HG03159 (cell line): ENCODE data around the gene HERC2.
"Not testable (repeated sequence)": the region's sequence is repeated elsewhere in the genome, so short reads cannot be mapped to it uniquely, and the experiment has no call there.

Experiments
- ATAC-seq: cut with Tn5 transposase; IDR thresholded peaks from one replicate; pipeline ENCODE4 v1.9.1; 2021; ENCODE audit warnings: mild to moderate bottlenecking, moderate library complexity; ENCODE audit not compliant: unreplicated experiment

HERC2 gene

GRCh38 chr15:28322129-28322588, at the start of gene HERC2:
TSS of gene HERC2 (minus strand) at chr15:28322179. CDS start at chr15:28321433, 746 bp downstream.
- ATAC-seq = not testable (repeated sequence)

DNA sequence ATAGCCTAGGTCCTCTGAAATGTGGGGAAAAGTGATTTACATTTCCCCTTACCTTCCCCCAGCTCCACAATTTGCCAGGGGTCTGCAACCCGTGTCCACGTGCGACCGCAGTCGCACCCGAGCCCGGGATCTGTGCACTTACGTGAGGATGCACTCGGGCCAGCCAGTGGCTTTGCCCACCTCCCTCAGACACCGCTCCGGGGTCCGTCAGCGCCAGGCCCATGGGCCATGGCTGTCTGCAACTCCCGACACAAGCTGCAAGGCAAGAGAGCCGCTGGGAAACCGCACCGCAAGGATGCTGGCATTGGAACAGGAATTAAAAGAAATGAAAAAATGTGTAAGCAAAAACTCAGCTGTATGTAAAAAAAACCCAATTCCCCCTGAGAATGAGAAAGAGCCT, 43.5 kb upstream of the HERC2 start:
- ATAC-seq = not testable (repeated sequence)

GRCh38 chr15:28357984-28358383, 36.0 kb upstream of the HERC2 start, which contains the start of gene GOLGA6L24:
TSS of gene GOLGA6L24 (minus strand) at chr15:28358084. CDS start at chr15:28358023, 61 bp downstream.
- not testable (repeated sequence) for ATAC-seq

DNA sequence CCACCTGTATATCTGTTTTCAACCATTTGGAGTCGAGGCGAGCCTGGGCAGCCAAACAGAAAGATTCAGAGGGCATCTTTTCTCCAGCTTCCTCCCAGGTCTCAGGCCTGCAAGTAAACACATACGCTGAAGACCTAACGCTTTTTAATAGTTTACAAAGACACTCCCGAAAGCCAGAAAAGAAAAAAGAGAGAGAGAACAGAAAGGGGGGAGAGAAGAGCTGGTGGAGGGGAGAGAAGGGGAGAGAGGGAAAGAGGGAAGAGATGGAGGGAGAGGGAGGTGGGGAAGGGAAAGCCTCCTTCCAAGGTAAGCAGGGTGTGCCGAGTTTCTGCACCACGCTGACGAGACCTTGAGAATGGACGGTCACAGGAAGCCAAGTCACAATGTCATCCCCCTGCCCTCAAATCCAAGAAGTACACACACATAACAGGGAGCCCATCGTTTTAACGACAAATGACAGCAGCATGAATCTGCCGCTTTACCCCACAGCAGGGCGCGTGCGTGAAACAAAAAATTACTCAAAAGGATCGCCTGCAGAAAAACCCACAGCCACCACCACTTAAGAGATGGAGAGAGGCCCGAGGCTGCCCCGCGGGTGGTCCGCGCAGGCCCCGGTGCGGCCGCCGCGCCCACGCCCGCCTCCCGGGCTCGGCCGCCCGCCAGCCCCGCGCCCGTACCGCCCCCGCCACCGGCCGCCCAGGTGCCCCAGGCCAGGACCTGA, 461 bp downstream of the HERC2 start:
- ATAC-seq = not testable (repeated sequence)

- ATAC-seq = not testable (repeated sequence)
Observed at GRCh38 chr15:28319725-28320124, 2.3 kb downstream of the HERC2 start.

- not testable (repeated sequence) for ATAC-seq
Observed at GRCh38 chr15:28318828-28319227, 3.2 kb downstream of the HERC2 start.

- ATAC-seq = not testable (repeated sequence)
Observed at GRCh38 chr15:28318122-28318521, 3.9 kb downstream of the HERC2 start.

DNA sequence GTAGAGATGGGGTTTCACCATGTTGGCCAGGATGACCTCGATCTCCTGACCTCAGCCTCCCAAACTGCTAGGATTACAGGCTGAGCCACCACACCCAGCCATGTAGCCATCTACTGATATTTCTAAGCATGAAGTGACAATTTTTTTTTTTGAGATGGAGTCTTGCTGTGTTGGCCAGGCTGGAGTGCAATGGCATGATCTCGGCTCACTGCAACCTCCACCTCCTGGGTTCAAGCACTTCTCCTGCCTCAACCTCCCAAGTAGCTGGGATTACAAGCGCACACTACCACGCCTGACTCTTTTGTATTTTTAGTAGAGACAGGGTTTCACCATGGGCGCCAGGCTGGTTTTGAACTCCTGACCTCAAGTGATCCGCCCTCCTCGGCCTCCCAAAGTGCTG, 5.0 kb downstream of the HERC2 start:
- not testable (repeated sequence) for ATAC-seq

DNA sequence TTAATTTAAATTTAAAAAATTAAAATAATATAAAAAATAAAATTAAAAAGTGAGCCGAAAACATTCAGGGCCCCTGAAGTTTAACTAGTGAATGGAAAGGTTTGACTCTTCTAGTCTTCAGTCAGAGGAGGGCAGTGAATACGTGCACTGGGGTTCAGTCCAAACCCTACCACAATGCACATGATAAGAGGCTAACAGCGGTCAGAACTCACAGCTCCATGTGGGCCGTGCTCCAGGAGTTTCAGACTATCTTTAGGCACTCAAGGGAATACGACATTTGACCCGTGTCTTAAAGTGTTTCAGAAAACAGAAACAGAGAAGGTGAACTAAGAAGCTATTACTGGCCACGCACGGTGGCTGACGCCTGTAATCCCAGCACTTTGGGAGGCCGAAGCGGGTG, 11.5 kb downstream of the HERC2 start:
- not testable (repeated sequence) for ATAC-seq

DNA sequence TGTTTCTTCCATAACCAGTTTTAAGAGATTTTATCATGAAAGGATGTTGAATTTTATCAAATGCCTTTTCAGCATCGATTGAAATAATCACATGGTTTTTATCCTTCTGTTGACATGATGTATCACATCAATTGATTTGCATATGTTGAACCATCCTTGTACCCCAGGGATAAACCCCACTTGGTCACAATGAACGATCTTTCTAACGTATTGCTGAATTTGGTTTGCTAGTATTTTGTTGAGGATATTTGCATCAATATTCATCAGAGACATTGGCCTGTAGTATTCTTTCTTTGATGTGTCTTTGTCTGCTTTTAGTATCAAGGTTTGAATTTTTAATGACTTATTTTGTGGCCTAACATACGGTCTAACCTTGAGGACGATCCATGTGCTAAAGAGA, 13.3 kb downstream of the HERC2 start:
- not testable (repeated sequence) for ATAC-seq

DNA sequence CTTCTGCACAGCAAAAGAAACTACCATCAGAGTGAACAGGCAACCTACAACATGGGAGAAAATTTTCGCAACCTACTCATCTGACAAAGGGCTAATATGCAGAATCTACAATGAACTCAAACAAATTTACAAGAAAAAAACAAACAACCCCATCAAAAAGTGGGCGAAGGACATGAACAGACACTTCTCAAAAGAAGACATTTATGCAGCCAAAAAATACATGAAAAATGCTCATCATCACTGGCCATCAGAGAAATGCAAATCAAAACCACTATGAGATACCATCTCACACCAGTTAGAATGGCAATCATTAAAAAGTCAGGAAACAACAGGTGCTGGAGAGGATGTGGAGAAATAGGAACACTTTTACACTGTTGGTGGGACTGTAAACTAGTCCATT, 16.3 kb downstream of the HERC2 start:
- not testable (repeated sequence) for ATAC-seq

- not testable (repeated sequence) for ATAC-seq
Observed at GRCh38 chr15:28297434-28297833, 24.5 kb downstream of the HERC2 start.

DNA sequence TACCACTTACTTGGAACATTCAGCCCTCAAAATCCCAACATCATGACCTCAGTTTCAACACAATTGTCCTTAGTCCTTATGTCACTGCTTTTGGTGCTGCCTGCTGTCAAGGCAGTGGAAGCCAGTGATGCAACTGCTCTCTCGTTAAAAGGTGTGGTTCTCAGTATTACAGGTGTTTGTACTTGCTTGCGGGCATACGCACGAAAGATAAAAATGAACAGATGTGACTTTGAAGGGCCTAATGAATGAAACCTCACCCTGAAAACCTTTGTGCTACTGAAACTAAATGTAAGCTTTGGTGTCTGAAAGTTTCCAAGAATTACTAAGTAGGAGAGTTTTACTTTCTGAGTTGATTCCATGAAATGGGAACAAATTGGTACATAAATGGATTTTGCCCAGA, 25.2 kb downstream of the HERC2 start:
- not testable (repeated sequence) for ATAC-seq

GRCh38 chr15:28295009-28295563, 26.9 kb downstream of the HERC2 start:
- not testable (repeated sequence) for ATAC-seq

- not testable (repeated sequence) for ATAC-seq
Observed at GRCh38 chr15:28294560-28294959, 27.4 kb downstream of the HERC2 start.

DNA sequence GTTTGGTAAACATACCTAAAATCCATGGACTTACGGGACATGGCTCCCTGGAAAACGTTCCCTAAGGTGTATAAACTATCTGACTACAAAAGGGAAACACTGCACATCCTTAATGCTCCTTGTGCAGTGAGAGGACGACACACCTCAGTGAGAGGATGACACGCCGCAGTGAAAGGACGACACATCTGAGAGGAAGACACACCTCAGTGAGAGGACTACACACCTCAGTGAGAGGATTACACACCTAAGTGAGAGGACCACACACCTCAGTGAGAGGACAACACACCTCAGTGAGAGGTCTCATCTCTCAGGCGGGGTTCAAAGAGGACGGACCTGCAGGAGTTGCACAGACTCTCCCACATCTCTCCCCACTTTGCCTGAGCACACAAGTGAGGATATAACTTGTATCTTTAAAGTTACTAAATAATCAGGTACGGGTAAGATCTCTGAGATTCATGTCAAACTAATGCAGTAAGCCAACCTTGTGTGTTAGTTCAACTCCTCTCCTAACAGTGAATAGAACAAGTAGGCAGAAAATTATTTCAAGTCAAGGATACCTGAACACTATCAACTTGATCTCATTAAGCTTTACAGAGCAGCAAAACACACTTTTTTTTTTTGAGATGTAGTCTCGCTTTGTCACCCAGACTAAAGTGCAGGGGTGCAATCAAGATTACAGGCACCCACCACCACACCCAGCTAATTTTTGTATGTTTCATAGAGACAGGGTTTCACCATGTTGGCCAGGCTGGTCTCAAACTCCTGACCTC, 32.1 kb downstream of the HERC2 start:
- no peak for ATAC-seq

- ATAC-seq = peak; percentile 85
Observed at GRCh38 chr15:28288830-28289693, 32.9 kb downstream of the HERC2 start.

GRCh38 chr15:28286659-28287058, 35.3 kb downstream of the HERC2 start:
- ATAC-seq = not testable (repeated sequence)

- ATAC-seq = no peak
Observed at GRCh38 chr15:28286031-28286430, 35.9 kb downstream of the HERC2 start.

GRCh38 chr15:28281876-28282275, 40.1 kb downstream of the HERC2 start:
- no peak for ATAC-seq
